ENCODE data around the gene KNG1.

DNA sequence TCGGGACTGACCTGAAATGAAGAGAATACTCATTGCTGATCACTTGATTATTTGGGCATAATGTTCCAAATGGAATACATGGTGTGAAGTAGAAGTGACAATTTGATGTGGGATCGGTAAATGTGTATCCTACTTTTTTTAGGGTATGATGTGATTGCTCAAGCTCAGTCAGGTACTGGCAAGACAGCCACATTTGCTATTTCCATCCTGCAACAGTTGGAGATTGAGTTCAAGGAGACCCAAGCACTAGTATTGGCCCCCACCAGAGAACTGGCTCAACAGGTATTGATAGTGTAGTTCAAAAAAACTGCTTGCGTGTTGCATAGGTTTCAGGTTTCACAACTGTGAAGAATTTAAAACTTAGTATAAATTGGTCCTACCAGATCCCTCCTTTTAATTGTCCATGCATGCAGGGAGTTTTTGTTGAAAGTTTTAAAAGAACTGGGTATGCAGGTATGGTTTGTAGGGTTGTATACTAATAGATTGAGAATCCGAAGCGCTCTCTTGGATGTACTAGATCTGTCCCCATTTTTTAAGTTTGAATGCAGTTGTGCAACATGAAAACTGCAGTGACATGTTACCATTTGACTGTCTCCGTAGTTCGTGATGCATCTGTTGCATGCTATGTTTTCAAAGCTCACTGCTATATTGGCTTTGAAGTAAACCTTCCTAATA lies 67.8 kb downstream of the KNG1 start:
- TF ChIP-seq, protein P1, sequence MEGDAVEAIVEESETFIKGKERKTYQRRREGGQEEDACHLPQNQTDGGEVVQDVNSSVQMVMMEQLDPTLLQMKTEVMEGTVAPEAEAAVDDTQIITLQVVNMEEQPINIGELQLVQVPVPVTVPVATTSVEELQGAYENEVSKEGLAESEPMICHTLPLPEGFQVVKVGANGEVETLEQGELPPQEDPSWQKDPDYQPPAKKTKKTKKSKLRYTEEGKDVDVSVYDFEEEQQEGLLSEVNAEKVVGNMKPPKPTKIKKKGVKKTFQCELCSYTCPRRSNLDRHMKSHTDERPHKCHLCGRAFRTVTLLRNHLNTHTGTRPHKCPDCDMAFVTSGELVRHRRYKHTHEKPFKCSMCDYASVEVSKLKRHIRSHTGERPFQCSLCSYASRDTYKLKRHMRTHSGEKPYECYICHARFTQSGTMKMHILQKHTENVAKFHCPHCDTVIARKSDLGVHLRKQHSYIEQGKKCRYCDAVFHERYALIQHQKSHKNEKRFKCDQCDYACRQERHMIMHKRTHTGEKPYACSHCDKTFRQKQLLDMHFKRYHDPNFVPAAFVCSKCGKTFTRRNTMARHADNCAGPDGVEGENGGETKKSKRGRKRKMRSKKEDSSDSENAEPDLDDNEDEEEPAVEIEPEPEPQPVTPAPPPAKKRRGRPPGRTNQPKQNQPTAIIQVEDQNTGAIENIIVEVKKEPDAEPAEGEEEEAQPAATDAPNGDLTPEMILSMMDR (IDR thresholded peaks at IDR 0.05; ENCODE audit: low read depth, low read length) = no peak
- TF ChIP-seq EZH2phosphoT487 (IDR thresholded peaks at IDR 0.05; ENCODE audit: low read depth) = no peak
